ENCODE results near the gene PRICKLE2. TPM values are rescaled to one million over a fixed set of nuclear protein-coding genes. Genes with fewer than 3 reads are reported as not detected.

PRICKLE2 gene
- total and polyA plus RNA-seq, 10 of the 15 experiments (the other 5 are each of a cell fraction or from before 2014, with no cell fraction given), result 0.11 to 2.6 (median 0.69) TPM

- TF ChIP-seq PRDM15 (CRISPR knock-in tag; IDR thresholded peaks at IDR 0.05) (no peak), BACH1 (IDR thresholded peaks at IDR 0.05; ENCODE audit: borderline replicate concordance) (no peak), SRF (IDR thresholded peaks at IDR 0.05; ENCODE audit: low read depth in 2 of 2, low read length in 2 of 2) (no peak), E2F8 (IDR thresholded peaks at IDR 0.05; ENCODE audit: low read depth, partially characterized antibody) (no peak)
Observed at GRCh38 chr3:64226730-64227129, 1.5 kb upstream of the PRICKLE2 start (continued).

Data from GM12878 (cell line).